H9 (cell line): ENCODE data around the gene PRKAG2. TPM values are rescaled to one million over a fixed set of nuclear protein-coding genes. Genes with fewer than 3 reads are reported as not detected.

Experiments
- DNase-seq: peaks from one replicate; pipeline ENCODE4 v3.0.0-alpha.2; 2017
- H2AFZ ChIP-seq: one replicate; pipeline ENCODE4 v1.6.1; 2013; ENCODE audit warnings: mild to moderate bottlenecking, low read length, control low read depth, moderate library complexity
- H2AK5ac ChIP-seq: 2 replicates; pipeline ENCODE4 v1.6.1; 2013; ENCODE audit warnings: low read length, control low read depth, mixed read lengths; ENCODE audit not compliant: insufficient read length
- H2BK120ac ChIP-seq: one replicate; pipeline ENCODE4 v1.6.1; 2013; ENCODE audit warnings: low read depth, mild to moderate bottlenecking, low read length, control low read depth, inconsistent platforms; ENCODE audit not compliant: poor library complexity, severe bottlenecking
- H2BK12ac ChIP-seq: 2 replicates; pipeline ENCODE4 v1.6.1; 2013; ENCODE audit warnings: low read length, control low read depth, mixed read lengths, low read depth; ENCODE audit not compliant: insufficient read length
- H2BK15ac ChIP-seq: 2 replicates; pipeline ENCODE4 v1.6.1; 2013; ENCODE audit warnings: low read depth, low read length, control low read depth
- H2BK20ac ChIP-seq: one replicate; pipeline ENCODE4 v1.6.1; 2013; ENCODE audit warnings: low read depth, mild to moderate bottlenecking, low read length, control low read depth, inconsistent platforms; ENCODE audit not compliant: poor library complexity, severe bottlenecking
- H2BK5ac ChIP-seq: 2 replicates; pipeline ENCODE4 v1.6.1; 2013; ENCODE audit warnings: low read length, control low read depth, mixed read lengths; ENCODE audit not compliant: insufficient read length
- H3K14ac ChIP-seq: 2 replicates; pipeline ENCODE4 v1.6.1; 2013; ENCODE audit warnings: low read length, control low read depth; ENCODE audit not compliant: insufficient read depth
- H3K18ac ChIP-seq: 2 replicates; pipeline ENCODE4 v1.6.1; 2013; ENCODE audit warnings: low read depth, mild to moderate bottlenecking, mixed read lengths, low read length, control low read depth; ENCODE audit not compliant: insufficient read length
- H3K23ac ChIP-seq: 2 replicates; pipeline ENCODE4 v1.6.1; 2013; ENCODE audit warnings: low read length, control low read depth, mixed read lengths, low read depth; ENCODE audit not compliant: insufficient read length
- H3K23me2 ChIP-seq: 2 replicates; pipeline ENCODE4 v1.6.1; 2013; ENCODE audit warnings: low read depth, mild to moderate bottlenecking, mixed read lengths, low read length, control low read depth; ENCODE audit not compliant: insufficient read length, poor library complexity, severe bottlenecking
- H3K27ac ChIP-seq: 2 replicates; pipeline ENCODE4 v1.5.1; 2013; ENCODE audit warnings: low read length, control low read depth, mixed read lengths, low read depth; ENCODE audit not compliant: insufficient read length
- H3K27me3 ChIP-seq: 2 replicates; pipeline ENCODE4 v1.6.1; 2013; ENCODE audit warnings: low read length, control low read depth, inconsistent platforms; ENCODE audit not compliant: insufficient read depth
- H3K4ac ChIP-seq: 2 replicates; pipeline ENCODE4 v1.6.1; 2013; ENCODE audit warnings: low read depth, mild to moderate bottlenecking, control low read depth, inconsistent platforms, low read length, moderate library complexity
- H3K4me1 ChIP-seq: 2 replicates; pipeline ENCODE4 v1.6.1; 2013; ENCODE audit warnings: low read length, control low read depth, inconsistent platforms; ENCODE audit not compliant: insufficient read depth
- H3K4me2 ChIP-seq: 2 replicates; pipeline ENCODE4 v1.6.1; 2013; ENCODE audit warnings: low read length, control low read depth, mixed read lengths; ENCODE audit not compliant: insufficient read length, insufficient read depth
- H3K56ac ChIP-seq: 2 replicates; pipeline ENCODE4 v1.6.1; 2013; ENCODE audit warnings: low read depth, mild to moderate bottlenecking, mixed read lengths, low read length, control low read depth; ENCODE audit not compliant: insufficient read length
- H3K79me1 ChIP-seq: 2 replicates; pipeline ENCODE4 v1.6.1; 2013; ENCODE audit warnings: low read depth, mild to moderate bottlenecking, moderate library complexity, low read length, control low read depth, inconsistent platforms; ENCODE audit not compliant: insufficient read depth, poor library complexity, severe bottlenecking
- H3K79me2 ChIP-seq: 2 replicates; pipeline ENCODE4 v1.6.1; 2013; ENCODE audit warnings: low read length, control low read depth, inconsistent platforms; ENCODE audit not compliant: insufficient read depth
- H3K9ac ChIP-seq: 2 replicates; pipeline ENCODE4 v1.6.1; 2013; ENCODE audit warnings: low read length, control low read depth, mixed read lengths; ENCODE audit not compliant: insufficient read length; ENCODE audit errors: extremely low read depth
- H3K9me3 ChIP-seq: one replicate; pipeline ENCODE4 v1.6.1; 2013; ENCODE audit warnings: low read depth, low read length, inconsistent platforms; ENCODE audit not compliant: control insufficient read depth
- H3T11ph ChIP-seq: one replicate; pipeline ENCODE4 v1.6.1; 2013; ENCODE audit warnings: mild to moderate bottlenecking, low read length, control low read depth, inconsistent platforms
- H4K20me1 ChIP-seq: one replicate; pipeline ENCODE4 v1.6.1; 2013; ENCODE audit not compliant: control insufficient read depth, insufficient read length, insufficient read depth
- H4K5ac ChIP-seq: 2 replicates; pipeline ENCODE4 v1.6.1; 2013; ENCODE audit warnings: low read depth, mild to moderate bottlenecking, mixed read lengths, low read length, control low read depth; ENCODE audit not compliant: insufficient read length
- H4K8ac ChIP-seq: replicated peaks from 2 replicates; pipeline ENCODE4 v1.6.1; 2013; ENCODE audit warnings: low read length, control low read depth, mixed read lengths, low read depth; ENCODE audit not compliant: insufficient read length
- H4K91ac ChIP-seq: 2 replicates; pipeline ENCODE4 v1.6.1; 2013; ENCODE audit warnings: low read depth, mild to moderate bottlenecking, moderate library complexity, mixed read lengths, low read length, control low read depth; ENCODE audit not compliant: insufficient read length
- H3K27ac Mint-ChIP-seq, 3 experiments: 2 replicates in 2 of 3; 3 replicates in 1 of 3; pipeline ENCODE4 v1.8.0; 2020 to 2021; ENCODE audit warnings: mixed read lengths in 3 of 3, mild to moderate bottlenecking in 1 of 3, moderate library complexity in 1 of 3
- H3K27me3 Mint-ChIP-seq: 2 replicates; pipeline ENCODE4 v1.8.0; 2021; ENCODE audit warnings: low read depth, mild to moderate bottlenecking, moderate library complexity, mixed read lengths
- H3K36me3 Mint-ChIP-seq, 3 experiments: 2 replicates in 2 of 3; 3 replicates in 1 of 3; pipeline ENCODE4 v1.8.0; 2020 to 2021; ENCODE audit warnings: low read depth in 3 of 3, mixed read lengths in 3 of 3; ENCODE audit not compliant: insufficient read depth in 1 of 3
- H3K4me1 Mint-ChIP-seq, 2 experiments: 2 replicates each; pipeline ENCODE4 v1.8.0; 2020; ENCODE audit warnings: mixed read lengths in 2 of 2
- H3K4me3 Mint-ChIP-seq, 2 experiments: 2 replicates in 1 of 2; 3 replicates in 1 of 2; pipeline ENCODE4 v1.8.0; 2020 to 2021; ENCODE audit warnings: mild to moderate bottlenecking in 2 of 2, mixed read lengths in 2 of 2, moderate library complexity in 1 of 2
- H3K9me3 Mint-ChIP-seq, 2 experiments: 2 replicates in 1 of 2; 3 replicates in 1 of 2; pipeline ENCODE4 v1.8.0; 2020; ENCODE audit warnings: mild to moderate bottlenecking in 2 of 2, mixed read lengths in 2 of 2, moderate library complexity in 1 of 2
- WGBS: extraction: QIAGEN DNeasy Blood & Tissue Kit; methylation state at CpG from one replicate; pipeline ENCODE4 v1.1.7; 2013; ENCODE audit warnings: missing lambda C conversion rate, low lambda C conversion rate, mixed read lengths; ENCODE audit not compliant: insufficient read length; ENCODE audit errors: extremely low coverage; 5-methylcytosine and 5-hydroxymethylcytosine counted together
- total RNA-seq: library from RNA; stranded (reverse); gene quantifications from 2 replicates; pipeline ENCODE4 v1.2.1, GENCODE V29; 2021
- TF ChIP-seq, protein P1 (sequence below): fragments of 200-600 bp; sonication (generic); conservative IDR thresholded peaks from 3 replicates; pipeline ENCODE4 v1.8.0; 2021; ENCODE audit warnings: antibody characterized with exemption, mild to moderate bottlenecking

The PRKAG2 gene
- total RNA-seq, 1 experiment from 2014 or later: 11.8 TPM

DNA sequence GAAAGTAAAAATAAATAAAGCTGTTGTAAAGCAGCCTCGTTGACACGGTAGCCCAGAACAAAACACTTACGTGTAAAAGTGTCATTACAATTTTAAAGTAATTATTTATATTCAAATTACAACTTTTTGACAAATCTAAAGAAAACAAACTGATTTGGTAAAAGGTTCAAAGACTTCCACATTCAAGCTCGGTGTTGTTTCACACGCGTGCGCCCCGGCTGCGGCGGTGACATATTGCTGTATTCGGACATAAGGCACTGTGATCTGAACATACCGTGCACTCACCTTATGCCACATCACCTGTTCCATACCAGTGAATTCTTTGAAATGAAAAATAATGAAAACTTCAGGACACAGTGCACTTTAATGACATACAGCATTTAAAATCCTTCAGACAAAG is 320.3 kb downstream of the PRKAG2 start:
- H3K4me1 ChIP-seq: no peaks in the 10 kb centered on the region
- H4K91ac ChIP-seq: no peak overlapping the region
- no CpG with 5 or more reads among the region's 12 CpGs for WGBS
- H3K9me3 ChIP-seq: no peaks in the 10 kb centered on the region
- H3K9ac ChIP-seq: no peak overlapping the region
- no peak overlapping the region for H3K4ac ChIP-seq
- no peak overlapping the region for H2BK15ac ChIP-seq
- H3K79me2 ChIP-seq: no peaks in the 10 kb centered on the region
- Mint-ChIP-seq H3K9me3 (no peaks in the 10 kb centered on the region), H3K4me3 (no peak overlapping the region), H3K27me3 (no peaks in the 10 kb centered on the region; the same call in 1 of the 2 replicates), H3K36me3 (no peaks in the 10 kb centered on the region; a peak in 1 of 7 replicates), H3K27ac (no peak overlapping the region; a peak in 1 of 7 replicates), H3K4me1 (peaks cover 9 to 24% of the 10 kb centered on the region in 2 experiments)
- H3K56ac ChIP-seq: no peak overlapping the region
- no peaks in the 10 kb centered on the region for H4K20me1 ChIP-seq
- no peak overlapping the region for H3K14ac ChIP-seq
- no peaks in the 10 kb centered on the region for H3K79me1 ChIP-seq
- no peak overlapping the region for H2BK5ac ChIP-seq
- TF ChIP-seq, protein P1, sequence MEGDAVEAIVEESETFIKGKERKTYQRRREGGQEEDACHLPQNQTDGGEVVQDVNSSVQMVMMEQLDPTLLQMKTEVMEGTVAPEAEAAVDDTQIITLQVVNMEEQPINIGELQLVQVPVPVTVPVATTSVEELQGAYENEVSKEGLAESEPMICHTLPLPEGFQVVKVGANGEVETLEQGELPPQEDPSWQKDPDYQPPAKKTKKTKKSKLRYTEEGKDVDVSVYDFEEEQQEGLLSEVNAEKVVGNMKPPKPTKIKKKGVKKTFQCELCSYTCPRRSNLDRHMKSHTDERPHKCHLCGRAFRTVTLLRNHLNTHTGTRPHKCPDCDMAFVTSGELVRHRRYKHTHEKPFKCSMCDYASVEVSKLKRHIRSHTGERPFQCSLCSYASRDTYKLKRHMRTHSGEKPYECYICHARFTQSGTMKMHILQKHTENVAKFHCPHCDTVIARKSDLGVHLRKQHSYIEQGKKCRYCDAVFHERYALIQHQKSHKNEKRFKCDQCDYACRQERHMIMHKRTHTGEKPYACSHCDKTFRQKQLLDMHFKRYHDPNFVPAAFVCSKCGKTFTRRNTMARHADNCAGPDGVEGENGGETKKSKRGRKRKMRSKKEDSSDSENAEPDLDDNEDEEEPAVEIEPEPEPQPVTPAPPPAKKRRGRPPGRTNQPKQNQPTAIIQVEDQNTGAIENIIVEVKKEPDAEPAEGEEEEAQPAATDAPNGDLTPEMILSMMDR: no peak
- H3K27me3 ChIP-seq: no peaks in the 10 kb centered on the region
- no peaks in the 10 kb centered on the region for H3K23me2 ChIP-seq
- H4K8ac ChIP-seq: no peak overlapping the region
- H2AK5ac ChIP-seq: no peak overlapping the region
- H2BK12ac ChIP-seq: no peak overlapping the region
- H3K23ac ChIP-seq: no peak overlapping the region
- H3K4me2 ChIP-seq: no peak overlapping the region
- no peak overlapping the region for H2AFZ ChIP-seq
- H4K5ac ChIP-seq: no peak overlapping the region
- no peak overlapping the region for H2BK20ac ChIP-seq
- DNase-seq: no peak
- no peak overlapping the region for H3T11ph ChIP-seq
- no peak overlapping the region for H3K18ac ChIP-seq
- no peak overlapping the region for H2BK120ac ChIP-seq
- H3K27ac ChIP-seq: no peak overlapping the region
